HG03039 (cell line): ENCODE data around the gene RBM18.

ENCODE experiments used
- ATAC-seq: cut with Tn5 transposase; IDR thresholded peaks from one replicate; pipeline ENCODE4 v1.9.1; 2021; ENCODE audit warnings: mild to moderate bottlenecking, moderate library complexity; ENCODE audit not compliant: unreplicated experiment

The RBM18 gene

GRCh38 chr9:122264360-122265148, at the start of gene RBM18, which contains the start of gene MRRF:
TSS of gene RBM18 (minus strand) at chr9:122264840. CDS start at chr9:122261492, 3,348 bp downstream.
TSS of gene MRRF (plus strand) at chr9:122264882. CDS start at chr9:122270892, 6,010 bp downstream.
- peak; percentile 80 for ATAC-seq

GRCh38 chr9:122314165-122314564, 49.5 kb upstream of the RBM18 start:
- no peak for ATAC-seq

- no peak for ATAC-seq
These were observed 45.2 kb upstream of the RBM18 start for GRCh38 chr9:122309861-122310260.

GRCh38 chr9:122307925-122308324, 43.3 kb upstream of the RBM18 start:
- ATAC-seq: no peak

GRCh38 chr9:122307061-122307460, 42.4 kb upstream of the RBM18 start:
- ATAC-seq: no peak

GRCh38 chr9:122302237-122303093, 37.8 kb upstream of the RBM18 start:
- no peak for ATAC-seq

- no peak for ATAC-seq
These were observed 32.9 kb upstream of the RBM18 start for GRCh38 chr9:122297512-122297911.

- ATAC-seq: no peak
These were observed 29.9 kb upstream of the RBM18 start for GRCh38 chr9:122294531-122294930.

GRCh38 chr9:122291458-122291857, 26.8 kb upstream of the RBM18 start:
- no peak for ATAC-seq

- no peak for ATAC-seq
These were observed 22.6 kb upstream of the RBM18 start for GRCh38 chr9:122287214-122287720.

GRCh38 chr9:122286764-122287163, 22.1 kb upstream of the RBM18 start:
- ATAC-seq: no peak

- no peak for ATAC-seq
These were observed 16.7 kb upstream of the RBM18 start for GRCh38 chr9:122281368-122281767.

- no peak for ATAC-seq
These were observed 12.8 kb upstream of the RBM18 start for GRCh38 chr9:122277285-122277897.

- no peak for ATAC-seq
These were observed 11.5 kb upstream of the RBM18 start for GRCh38 chr9:122276096-122276495.

- ATAC-seq: no peak
These were observed 9.4 kb upstream of the RBM18 start for GRCh38 chr9:122274055-122274454.

GRCh38 chr9:122268041-122268814, 3.6 kb upstream of the RBM18 start:
- no peak for ATAC-seq

GRCh38 chr9:122265149-122265915, 692 bp upstream of the RBM18 start:
- peak; percentile 9 for ATAC-seq

- ATAC-seq: no peak
These were observed 816 bp downstream of the RBM18 start for GRCh38 chr9:122263699-122264349.

GRCh38 chr9:122262073-122262472, 2.6 kb downstream of the RBM18 start:
- ATAC-seq: no peak
